ENCODE results near the gene PNMA8A.

Gene PNMA8A

DNA sequence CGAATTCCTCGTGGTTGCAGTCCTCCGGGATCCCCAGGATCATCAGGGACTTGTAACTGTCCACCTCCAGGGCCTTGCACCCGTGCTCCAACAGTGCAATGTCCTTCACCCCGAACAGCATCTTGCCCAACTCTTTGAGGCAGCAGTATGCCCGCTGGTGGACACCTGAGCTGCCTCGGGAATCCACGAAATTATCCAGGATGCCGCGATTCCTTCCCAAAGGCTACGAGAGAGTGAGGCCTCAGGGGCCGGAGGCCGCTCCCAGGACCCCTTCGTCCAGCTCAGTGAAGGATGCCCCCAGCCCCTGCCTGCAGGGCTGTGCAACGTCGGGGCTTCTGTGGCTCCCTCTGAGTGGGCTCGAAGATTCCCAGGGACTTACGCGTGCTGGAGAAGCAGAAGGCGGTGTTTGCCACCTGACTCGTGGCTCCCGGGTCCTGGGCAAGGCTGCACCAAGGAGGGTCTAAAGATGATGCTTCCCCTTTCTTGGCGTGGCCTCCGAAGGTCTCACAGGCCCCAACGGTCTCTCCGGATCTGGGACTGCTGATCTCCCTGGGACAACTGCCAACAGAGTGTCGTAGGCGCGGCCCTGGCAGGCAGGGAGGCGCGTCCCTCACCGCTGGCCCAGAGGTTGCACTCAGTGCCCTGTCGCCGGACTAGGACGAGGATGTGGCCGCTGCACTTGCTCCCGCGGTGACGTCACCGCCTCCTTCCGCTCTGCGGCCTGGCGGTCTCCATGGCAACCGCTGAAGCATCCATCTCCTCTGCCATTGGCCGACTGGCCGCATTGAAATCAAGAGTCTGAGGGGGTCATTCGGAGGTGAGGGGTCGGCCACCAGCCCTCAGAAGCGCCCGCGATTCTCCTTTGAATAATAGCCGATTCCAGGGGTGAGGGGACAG is 42.9 kb downstream of the PNMA8A start, which contains the start of gene PNMA8C:
PNMA8C (minus strand) TSS at position 698 of the 897 bp plus-strand sequence; CDS start at position 121, 577 bp downstream.
- peak within 1 kb of the TSS; percentile 39 for H3K4me3 ChIP-seq (ENCODE audit: low read depth, low read length)

GRCh38 chr19:46427518-46428045 is 43.8 kb downstream of the PNMA8A start:
- no peak overlapping the region for H3K4me3 ChIP-seq (ENCODE audit: low read depth, low read length)

DNA sequence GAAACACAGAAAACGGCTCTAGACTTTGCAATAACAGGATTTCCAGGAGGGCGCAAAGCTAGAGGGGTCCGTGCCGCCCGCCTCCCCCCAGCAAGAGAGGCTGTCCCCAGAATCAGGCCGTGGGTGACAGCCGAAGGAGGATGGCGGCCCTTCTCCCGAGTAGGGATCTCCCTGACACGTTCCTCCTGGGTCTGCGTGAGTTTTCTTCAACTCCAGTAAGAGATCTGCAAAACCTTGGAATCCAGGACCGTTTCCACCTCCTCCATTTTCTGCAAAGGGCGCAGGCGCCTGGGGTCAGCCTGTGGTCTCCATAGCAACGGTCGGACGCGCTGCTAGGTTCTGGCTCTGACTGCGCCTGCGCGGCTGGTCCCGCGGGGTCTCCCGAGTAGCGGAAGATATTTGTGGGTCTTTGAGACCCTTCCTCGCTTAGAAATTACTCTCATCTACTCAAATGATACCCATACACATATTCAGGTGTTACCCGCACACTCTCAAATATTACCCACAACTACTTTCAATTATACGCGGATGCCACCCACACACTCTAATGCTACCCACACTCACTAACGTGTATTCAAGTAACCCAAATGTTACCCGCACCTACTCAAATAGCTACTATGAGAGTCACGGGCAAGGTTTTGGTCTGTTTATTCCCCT is 44.7 kb downstream of the PNMA8A start:
- peak overlapping the region; percentile 76 for H3K4me3 ChIP-seq (ENCODE audit: low read depth, low read length)

- peak overlapping the region; percentile 76 for H3K4me3 ChIP-seq (ENCODE audit: low read depth, low read length)
Observed at GRCh38 chr19:46426035-46426505, 45.3 kb downstream of the PNMA8A start.

GRCh38 chr19:46423188-46423587 is 48.2 kb downstream of the PNMA8A start:
- no peak overlapping the region for H3K4me3 ChIP-seq (ENCODE audit: low read depth, low read length)

DNA sequence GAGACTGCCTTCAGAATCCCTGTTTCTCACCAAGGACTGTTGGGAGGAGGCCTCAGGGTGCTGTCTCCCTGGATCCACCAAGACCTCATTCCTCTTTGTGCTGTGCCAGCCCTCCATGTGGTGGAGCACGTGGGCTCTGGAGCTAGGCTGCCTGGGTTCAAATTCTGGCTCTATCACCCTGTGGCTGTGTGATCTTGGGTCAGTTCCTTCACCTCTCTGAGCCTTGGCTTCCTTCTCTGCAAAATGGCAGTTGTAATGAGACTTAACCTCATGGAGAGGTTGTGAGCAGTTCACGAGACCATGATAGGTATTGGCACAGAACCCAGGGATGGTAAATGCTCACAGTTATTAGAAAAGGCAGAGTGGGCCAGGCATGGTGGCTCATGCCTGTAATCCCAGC is 49.0 kb downstream of the PNMA8A start:
- no peak overlapping the region for H3K4me3 ChIP-seq (ENCODE audit: low read depth, low read length)

DNA sequence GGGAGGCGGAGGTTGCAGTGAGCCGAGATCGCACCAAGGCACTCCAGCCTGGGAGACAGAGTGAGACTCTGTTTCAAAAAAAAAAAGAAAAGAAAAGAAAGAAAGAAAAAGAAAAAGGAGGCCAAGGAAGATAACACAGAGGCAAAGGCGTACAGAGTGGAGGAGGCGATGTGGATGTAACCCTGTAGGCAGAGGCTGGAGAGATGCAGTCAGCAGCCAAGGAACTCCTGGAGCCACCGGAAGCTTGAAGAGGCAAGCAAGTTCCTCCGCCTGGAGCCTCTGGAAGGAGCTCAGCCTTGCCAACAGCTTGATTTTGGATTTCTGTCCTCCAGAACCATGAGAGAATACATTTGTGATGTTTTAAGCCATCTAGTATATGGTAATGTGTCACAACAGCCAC is 51.3 kb downstream of the PNMA8A start:
- no peak overlapping the region for H3K4me3 ChIP-seq (ENCODE audit: low read depth, low read length)
